Effector memory CD4-positive, alpha-beta T cell (primary cell): ENCODE results near the gene CMTM3.
"Not testable (repeated sequence)": the region's sequence is repeated elsewhere in the genome, so short reads cannot be mapped to it uniquely, and the experiment has no call there.

Source experiments
- DNase-seq, 3 donors: peaks; one replicate each; pipeline ENCODE4 v3.0.0-alpha.2; 2020
- H3K27ac ChIP-seq: 2 replicates; pipeline ENCODE4 v1.7.0; 2013; ENCODE audit warnings: mild to moderate bottlenecking, low read length, moderate library complexity; ENCODE audit not compliant: insufficient read depth, poor library complexity, severe bottlenecking
- H3K27me3 ChIP-seq: replicated peaks from 2 replicates; pipeline ENCODE4 v1.7.0; 2013; ENCODE audit warnings: mild to moderate bottlenecking, low read length; ENCODE audit not compliant: insufficient read depth, control insufficient read depth, poor library complexity, severe bottlenecking
- H3K36me3 ChIP-seq: 2 replicates; pipeline ENCODE4 v1.7.0; 2013; ENCODE audit warnings: mild to moderate bottlenecking, low read length, moderate library complexity; ENCODE audit not compliant: control insufficient read depth, insufficient read depth
- H3K4me1 ChIP-seq: 2 replicates; pipeline ENCODE4 v1.7.0; 2013; ENCODE audit warnings: low read length, mild to moderate bottlenecking; ENCODE audit not compliant: control insufficient read depth, insufficient read depth, poor library complexity, severe bottlenecking
- H3K4me3 ChIP-seq: 2 replicates; pipeline ENCODE4 v1.7.0; 2013; ENCODE audit warnings: low read length, low read depth, mild to moderate bottlenecking; ENCODE audit not compliant: insufficient read depth, poor library complexity, severe bottlenecking
- H3K9me3 ChIP-seq: 2 replicates; pipeline ENCODE4 v1.7.0; 2013; ENCODE audit warnings: mild to moderate bottlenecking, low read length, moderate library complexity; ENCODE audit not compliant: control insufficient read depth

The CMTM3 gene

GRCh38 chr16:66660422-66661209 lies 56.1 kb downstream of the CMTM3 start:
- no peaks in the 10 kb centered on the region for H3K36me3 ChIP-seq
- no peak overlapping the region for H3K4me3 ChIP-seq
- no peak overlapping the region for H3K27ac ChIP-seq
- H3K27me3 ChIP-seq, result no peaks in the 10 kb centered on the region
- no peaks in the 10 kb centered on the region for H3K9me3 ChIP-seq
- H3K4me1 ChIP-seq, result no peaks in the 10 kb centered on the region
- no peak for DNase-seq

GRCh38 chr16:66661210-66661560 lies 56.7 kb downstream of the CMTM3 start:
- Histone ChIP-seq H3K9me3 (no peaks in the 10 kb centered on the region), H3K4me1 (no peaks in the 10 kb centered on the region), H3K4me3 (no peak overlapping the region), H3K27me3 (no peaks in the 10 kb centered on the region), H3K27ac (no peak overlapping the region), H3K36me3 (no peaks in the 10 kb centered on the region)
- no peak for DNase-seq

GRCh38 chr16:66661671-66662346 lies 57.3 kb downstream of the CMTM3 start:
- H3K27ac ChIP-seq, H3K4me1 ChIP-seq, H3K36me3 ChIP-seq, H3K27me3 ChIP-seq, H3K9me3 ChIP-seq, DNase-seq, H3K4me3 ChIP-seq: not testable (repeated sequence)

- H3K4me3 ChIP-seq, result no peak overlapping the region
- no peaks in the 10 kb centered on the region for H3K4me1 ChIP-seq
- no peaks in the 10 kb centered on the region for H3K36me3 ChIP-seq
- no peaks in the 10 kb centered on the region for H3K27me3 ChIP-seq
- H3K9me3 ChIP-seq, result no peaks in the 10 kb centered on the region
- no peak overlapping the region for H3K27ac ChIP-seq
- DNase-seq, result no peak
Observed at GRCh38 chr16:66662445-66663194, 58.1 kb downstream of the CMTM3 start.
